Right lobe of liver (tissue), 6 donors: ENCODE results near the gene GMIP. TPM values are rescaled to one million over a fixed set of nuclear protein-coding genes. Genes with fewer than 3 reads are reported as not detected.

Source experiments
- ATAC-seq, 4 donors: fragments of 200-7000 bp; cut with Tn5 transposase; one replicate each; pipeline ENCODE4 v1.9.1; 2020; ENCODE audit warnings: mild to moderate bottlenecking in 4 of 4, moderate library complexity in 4 of 4
- DNase-seq, 3 donors: peaks; one replicate each; pipeline ENCODE4 v3.0.0-alpha.2; 2020
- H3K27ac ChIP-seq, 3 donors: fragments of 200-600 bp; one replicate each; pipeline ENCODE4 v1.8.0; 2022
- H3K27me3 ChIP-seq, 2 donors: fragments of 200-600 bp; one replicate each; pipeline ENCODE4 v1.8.0; 2022
- H3K36me3 ChIP-seq, 4 donors: fragments of 200-600 bp; sonication (generic) in 1 of 4; one replicate each; pipeline versions ENCODE4 v1.5.1 to v1.8.0; 2017 to 2022; ENCODE audit warnings: control low read depth in 1 of 4
- H3K4me1 ChIP-seq, 4 donors: fragments of 200-600 bp; sonication (generic) in 1 of 4; one replicate each; pipeline versions ENCODE4 v1.5.1 to v1.8.0; 2017 to 2022; ENCODE audit warnings: control low read depth in 1 of 4
- H3K4me3 ChIP-seq, 3 donors: fragments of 200-600 bp; one replicate each; pipeline ENCODE4 v1.8.0; 2022
- H3K9me3 ChIP-seq, 4 donors: fragments of 200-600 bp; sonication (generic) in 1 of 4; one replicate each; pipeline versions ENCODE4 v1.5.1 to v1.8.0; 2017 to 2022; ENCODE audit warnings: control low read depth in 1 of 4
- POLR2A ChIP-seq: fragments of 450-650 bp; IDR thresholded peaks from one replicate; pipeline ENCODE4 v1.6.1; 2017; ENCODE audit warnings: antibody characterized with exemption, mild to moderate bottlenecking
- WGBS: methylation state at CpG from one replicate; pipeline ENCODE4 v1.1.6; 2018; ENCODE audit warnings: low coverage, low lambda C conversion rate; ENCODE audit not compliant: insufficient coverage; ENCODE audit errors: missing lambda C conversion rate; 5-methylcytosine and 5-hydroxymethylcytosine counted together
- intact Hi-C, 2 donors: fragments of 100-400 bp; cut with DNase I; formaldehyde crosslinking; loops; one replicate each; pipeline versions ENCODE4 v1.11.2 to v1.14.1; 2022
- total RNA-seq, 6 experiments: library from RNA; depleted of rRNA in 2 of 6; stranded (reverse); fragments of >200 nt in 2 of 6; fragmentation: NEBNext Ultra II Directional in 3 of 6; extraction: Animal tissue kit (Norgen Biotek cat#: 25700) in 3 of 6; gene quantifications; one replicate each; pipeline versions ENCODE4 v1.1.0 to v1.2.4, GENCODE V29; 2016 to 2023
- TF ChIP-seq, protein P1 (sequence below), 4 donors: fragments of 200-600 bp in 3 of 4; fragments of 450-650 bp in 1 of 4; IDR thresholded peaks; one replicate each; pipeline versions ENCODE4 v1.5.1 to v1.8.0; 2016 to 2022; ENCODE audit warnings: antibody characterized with exemption in 4 of 4, mild to moderate bottlenecking in 2 of 4
- donor health status: DM: no; HTN: yes; CAD: no.
- donor health status: DM: no; HTN: no; CAD: no.
- donor health status: DM: no; HTN: no; CAD: no.
- donor health status: DM: no; HTN: yes; CAD: no.
- donor health status: DM: no; HTN: yes; CAD: no.

GMIP gene
- total RNA-seq, 6 experiments from 2014 or later: 3.5 to 8.0 (median 4.4) TPM

DNA sequence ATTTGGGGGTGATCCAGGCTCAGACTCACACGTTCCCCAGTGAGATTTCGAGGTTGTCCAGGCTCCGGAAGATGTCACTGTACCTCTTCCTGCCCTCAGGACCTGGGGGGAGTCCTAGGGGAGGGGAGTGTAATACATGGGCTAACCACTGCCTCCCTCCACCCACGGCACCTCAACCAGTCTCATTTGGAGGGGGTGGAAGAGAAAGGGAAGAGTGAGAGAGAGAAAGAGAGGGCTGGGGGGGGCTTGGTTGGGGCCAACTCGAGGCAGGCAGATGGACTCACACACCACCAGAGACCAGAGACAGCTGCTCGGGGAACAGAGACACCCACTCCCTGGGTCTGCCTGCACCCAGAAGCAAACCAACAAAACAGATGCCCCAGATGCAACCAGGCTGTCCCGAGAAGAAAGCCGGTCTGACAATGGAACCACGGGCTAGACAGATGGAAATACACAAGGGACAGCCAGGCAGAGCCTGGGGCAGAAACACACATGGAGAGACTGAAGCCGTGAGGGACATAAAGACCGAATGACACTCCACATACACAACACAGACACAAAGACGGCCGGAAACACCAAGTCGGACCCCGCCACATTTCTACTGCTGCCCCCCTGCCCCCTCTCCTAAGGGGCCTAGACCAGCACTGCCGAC is 825 bp downstream of the GMIP start:
- H3K9me3 ChIP-seq: no peaks in the 10 kb centered on the region
- peak overlapping the region; percentile 64 to 83 (median 66) for H3K4me3 ChIP-seq
- TF ChIP-seq, protein P1, sequence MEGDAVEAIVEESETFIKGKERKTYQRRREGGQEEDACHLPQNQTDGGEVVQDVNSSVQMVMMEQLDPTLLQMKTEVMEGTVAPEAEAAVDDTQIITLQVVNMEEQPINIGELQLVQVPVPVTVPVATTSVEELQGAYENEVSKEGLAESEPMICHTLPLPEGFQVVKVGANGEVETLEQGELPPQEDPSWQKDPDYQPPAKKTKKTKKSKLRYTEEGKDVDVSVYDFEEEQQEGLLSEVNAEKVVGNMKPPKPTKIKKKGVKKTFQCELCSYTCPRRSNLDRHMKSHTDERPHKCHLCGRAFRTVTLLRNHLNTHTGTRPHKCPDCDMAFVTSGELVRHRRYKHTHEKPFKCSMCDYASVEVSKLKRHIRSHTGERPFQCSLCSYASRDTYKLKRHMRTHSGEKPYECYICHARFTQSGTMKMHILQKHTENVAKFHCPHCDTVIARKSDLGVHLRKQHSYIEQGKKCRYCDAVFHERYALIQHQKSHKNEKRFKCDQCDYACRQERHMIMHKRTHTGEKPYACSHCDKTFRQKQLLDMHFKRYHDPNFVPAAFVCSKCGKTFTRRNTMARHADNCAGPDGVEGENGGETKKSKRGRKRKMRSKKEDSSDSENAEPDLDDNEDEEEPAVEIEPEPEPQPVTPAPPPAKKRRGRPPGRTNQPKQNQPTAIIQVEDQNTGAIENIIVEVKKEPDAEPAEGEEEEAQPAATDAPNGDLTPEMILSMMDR (IDR thresholded peaks at IDR 0.05): no peak
- no peak for TF ChIP-seq POLR2A
- ATAC-seq (peak in 2 of 4 donors; percentile 6 to 12), DNase-seq (no peak)
- no peaks in the 10 kb centered on the region for H3K4me1 ChIP-seq
- H3K27ac ChIP-seq: peak overlapping the region; percentile 67 to 74 (median 68)
- no peaks in the 10 kb centered on the region for H3K27me3 ChIP-seq
- H3K36me3 ChIP-seq: peaks cover 0 to 28% (median 10%) of the 10 kb centered on the region in 4 donors
- intact Hi-C loops: no loop called here
- WGBS: 17% methylated on average over 11 of the region's 16 CpGs

DNA sequence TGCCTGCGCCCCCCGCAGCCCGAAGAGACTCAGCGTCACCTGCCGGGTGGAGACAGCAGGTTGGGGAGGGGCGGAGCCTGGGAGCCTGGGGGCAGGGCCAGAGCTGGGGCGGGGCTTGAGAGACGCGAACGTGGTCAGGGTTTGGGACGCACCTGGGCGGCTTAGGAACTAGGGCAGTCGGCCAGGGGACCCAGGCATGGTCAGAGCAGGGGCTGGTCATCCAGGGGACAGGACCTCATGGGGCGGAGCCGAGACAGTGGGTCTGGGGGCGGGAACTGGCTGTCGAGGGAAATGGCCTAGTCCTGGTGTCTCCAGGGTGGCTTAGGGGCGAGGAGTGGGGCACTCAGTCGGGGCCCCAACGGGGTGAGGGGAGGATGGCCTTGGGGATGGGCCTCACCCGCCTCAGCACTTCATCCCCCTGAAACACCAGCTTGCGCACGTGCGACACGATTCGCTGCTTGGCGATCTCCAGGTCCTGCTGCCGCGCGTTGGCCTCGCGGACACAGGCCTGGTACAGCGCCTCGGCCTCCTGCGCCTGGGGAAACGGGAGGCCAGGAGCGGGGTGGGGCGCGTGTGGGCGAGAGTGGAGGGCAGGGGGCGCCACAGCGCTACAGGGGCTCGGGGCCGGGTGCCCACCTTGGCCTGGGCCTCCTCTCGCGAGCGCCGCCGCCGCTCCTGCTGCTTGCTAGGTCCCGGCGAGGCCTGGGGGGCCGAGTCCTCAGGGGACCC is 5.8 kb downstream of the GMIP start:
- WGBS: 73% methylated on average over 19 of the region's 53 CpGs
- no peaks in the 10 kb centered on the region for H3K9me3 ChIP-seq
- H3K4me1 ChIP-seq: no peaks in the 10 kb centered on the region
- ATAC-seq: peak in 2 of 4 donors; percentile 7 to 15
- DNase-seq: no peak
- no peak overlapping the region for H3K27ac ChIP-seq
- H3K36me3 ChIP-seq: peaks cover 0 to 5% (median 0%) of the 10 kb centered on the region in 4 donors
- intact Hi-C loops: no loop called here
- no peak overlapping the region for H3K4me3 ChIP-seq
- TF ChIP-seq POLR2A: no peak
- TF ChIP-seq, protein P1 (IDR thresholded peaks at IDR 0.05): no peak
- no peaks in the 10 kb centered on the region for H3K27me3 ChIP-seq

DNA sequence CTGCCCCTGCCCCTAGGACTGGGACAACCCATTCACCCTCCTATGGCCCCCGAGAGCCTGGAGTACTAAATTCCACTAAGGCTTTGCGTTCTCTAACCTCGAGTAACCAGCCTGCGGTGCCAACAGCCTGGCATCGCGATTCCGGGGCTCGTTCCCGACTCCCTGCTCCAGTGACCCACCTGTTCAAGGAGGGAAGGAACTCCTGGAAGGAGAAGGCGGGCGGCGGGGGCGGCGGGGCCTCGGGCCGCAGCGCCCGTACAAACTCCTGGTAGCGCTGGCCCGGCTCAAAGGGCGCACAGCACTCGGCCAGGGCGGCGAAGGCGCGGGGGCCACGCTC is 6.3 kb downstream of the GMIP start:
- Histone ChIP-seq H3K36me3 (peaks cover 0 to 5% (median 0%) of the 10 kb centered on the region in 4 donors), H3K27me3 (no peaks in the 10 kb centered on the region), H3K4me1 (no peaks in the 10 kb centered on the region), H3K27ac (no peak overlapping the region), H3K9me3 (no peaks in the 10 kb centered on the region), H3K4me3 (no peak overlapping the region)
- no peak for TF ChIP-seq POLR2A
- TF ChIP-seq, protein P1 (IDR thresholded peaks at IDR 0.05): no peak
- intact Hi-C loops: no loop called here
- WGBS: 100% methylated on average over 1 of the region's 27 CpGs
- DNase-seq (no peak), ATAC-seq (no peak)

DNA sequence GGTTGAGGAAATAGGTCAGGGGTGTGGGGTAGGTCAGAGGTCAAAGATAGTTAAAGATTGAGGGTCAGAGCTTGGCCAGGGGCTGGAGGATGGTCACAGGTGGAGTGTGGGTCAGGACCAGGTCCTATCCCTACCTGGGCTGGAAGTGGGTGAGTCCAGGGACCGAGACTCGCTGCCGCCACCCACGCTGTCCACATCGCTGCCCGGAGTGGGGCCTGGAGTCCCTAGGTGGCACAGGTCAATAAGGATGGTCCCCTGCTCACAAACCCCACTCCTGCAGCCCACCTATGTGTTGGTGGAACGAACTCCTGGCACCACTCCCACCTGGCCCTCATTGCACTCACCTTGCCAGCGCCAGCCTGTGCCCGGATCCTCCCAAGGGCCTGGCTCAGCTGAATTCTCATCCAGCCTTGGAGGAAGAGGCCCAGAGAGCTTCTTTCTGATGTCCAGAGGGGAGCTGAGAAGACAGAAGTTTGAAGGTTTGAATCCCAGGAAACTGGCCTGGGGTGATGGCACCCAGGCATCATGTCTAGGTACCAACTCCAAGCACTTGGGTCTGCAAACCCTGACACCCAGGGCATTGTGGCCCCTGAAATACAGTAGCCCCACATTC is 6.8 kb downstream of the GMIP start:
- no CpG with 5 or more reads among the region's 9 CpGs for WGBS
- no peaks in the 10 kb centered on the region for H3K9me3 ChIP-seq

More for the DNA sequence above, 6.8 kb downstream of the GMIP start:
- Histone ChIP-seq H3K4me3 (no peak overlapping the region), H3K36me3 (peaks cover 0 to 5% (median 0%) of the 10 kb centered on the region in 4 donors), H3K27ac (no peak overlapping the region), H3K4me1 (no peaks in the 10 kb centered on the region), H3K27me3 (no peaks in the 10 kb centered on the region)
- DNase-seq (no peak), ATAC-seq (peak in 1 of 4 donors; percentile 20)
- TF ChIP-seq POLR2A: no peak
- TF ChIP-seq, protein P1 (IDR thresholded peaks at IDR 0.05): no peak
- intact Hi-C loops: no loop called here
